ENCODE data around the gene GSTP1. TPM values are rescaled to one million over a fixed set of nuclear protein-coding genes. Genes with fewer than 3 reads are reported as not detected.

GSTP1 gene
- total and polyA plus RNA-seq, 2 of the 8 experiments (the other 6 are each of a cell fraction or from before 2014, with no cell fraction given) = 1,454 to 3,329 TPM

DNA sequence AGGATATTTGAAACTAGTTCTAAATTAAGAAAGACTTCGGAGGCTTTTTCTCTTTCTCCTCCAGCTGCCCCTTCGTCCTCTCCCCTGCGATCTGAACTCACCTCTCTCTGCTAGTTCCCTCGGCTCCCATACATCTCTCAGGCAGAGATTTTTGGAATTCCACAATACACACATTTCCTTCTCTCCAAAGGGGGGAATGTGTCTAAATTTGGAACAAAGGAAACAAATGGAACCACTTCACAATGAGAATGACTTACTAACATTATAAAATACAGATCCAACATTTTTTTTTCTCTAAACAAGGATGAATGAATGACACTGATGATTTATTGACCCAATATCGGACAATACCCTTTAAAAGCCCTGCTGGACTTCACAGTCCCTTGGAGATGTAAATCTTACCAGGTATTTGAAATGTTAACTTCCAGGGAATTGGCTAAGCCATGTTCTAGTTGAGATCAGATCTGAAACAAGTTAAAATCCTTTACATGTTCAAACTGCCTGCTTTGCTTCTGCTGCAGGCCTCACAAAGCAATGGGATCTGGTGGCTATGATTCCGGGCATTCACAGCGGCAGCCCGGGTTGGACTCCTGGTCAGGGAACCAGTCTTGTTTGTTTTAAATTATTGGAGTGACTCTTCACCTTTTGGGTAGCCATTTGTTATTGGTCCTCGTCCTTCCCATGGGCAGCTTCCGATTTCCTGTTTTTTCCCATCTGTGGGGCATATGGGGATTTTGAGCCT, 20.5 kb upstream of the GSTP1 start:
- Histone ChIP-seq H2BK120ac (replicated peaks; ENCODE audit: low read depth, low read length) (no peak overlapping the region), H2BK20ac (ENCODE audit: low read length) (no peak overlapping the region), H3K79me2 (ENCODE audit: control insufficient read depth in 1 of 2, insufficient read depth in 2 of 2, low read length in 2 of 2) (no peaks in the 10 kb centered on the region), H3K23me2 (ENCODE audit: low read depth, low read length) (no peaks in the 10 kb centered on the region), H4K20me1 (replicated peaks in 1 of 2; ENCODE audit: control insufficient read depth in 1 of 2, insufficient read depth in 2 of 2, low read length in 2 of 2) (no peaks in the 10 kb centered on the region), H3K9me3 (ENCODE audit: insufficient read depth in 2 of 2, low read depth in 1 of 2, low read length in 1 of 2) (no peaks in the 10 kb centered on the region), H3K23ac (ENCODE audit: insufficient read length) (no peak overlapping the region), H3K27ac (ENCODE audit: low read depth, low read length) (no peak overlapping the region), H2BK12ac (ENCODE audit: low read depth, low read length) (no peak overlapping the region), H3K4ac (replicated peaks; ENCODE audit: insufficient read length, low read depth, low read length) (no peak overlapping the region), H2AK5ac (ENCODE audit: low read depth, low read length) (no peak overlapping the region), H3K4me2 (ENCODE audit: insufficient read depth in 1 of 2, low read depth in 2 of 2, low read length in 2 of 2) (no peak overlapping the region), H2BK15ac (ENCODE audit: low read length) (no peak overlapping the region), H2BK5ac (ENCODE audit: low read depth, low read length) (no peak overlapping the region), H4K5ac (ENCODE audit: insufficient read length, low read depth, low read length) (no peak overlapping the region), H3K4me3 (ENCODE audit: extremely low read depth in 1 of 4, insufficient read depth in 2 of 4, low read depth in 3 of 4, low read length in 4 of 4) (no peak overlapping the region), H3K56ac (replicated peaks; ENCODE audit: insufficient read length, low read depth, low read length) (no peak overlapping the region), H4K8ac (ENCODE audit: extremely low read depth, insufficient read depth, low read length) (no peak overlapping the region), H3K36me3 (ENCODE audit: control insufficient read depth in 2 of 4, insufficient read depth in 4 of 4, low read length in 3 of 4) (no peaks in the 10 kb centered on the region), H3K9ac (replicated peaks in 1 of 4; ENCODE audit: extremely low read depth in 1 of 4, low read depth in 3 of 4, low read length in 3 of 4) (no peak overlapping the region), H2AFZ (ENCODE audit: low read length) (peak overlapping the region; percentile 5; the same call in 1 of the 2 replicates), H3K14ac (ENCODE audit: insufficient read length) (no peak overlapping the region), H3K4me1 (replicated peaks in 1 of 4; ENCODE audit: control insufficient read depth in 3 of 4, insufficient read depth in 4 of 4, low read length in 3 of 4) (peaks cover 0 to 4% (median 0%) of the 10 kb centered on the region in 4 experiments; a peak in 1 of 7 replicates), H3K79me1 (ENCODE audit: low read depth, low read length) (no peaks in the 10 kb centered on the region), H3K27me3 (replicated peaks in 1 of 4; ENCODE audit: control insufficient read depth in 3 of 4, extremely low read depth in 1 of 4, insufficient read depth in 3 of 4, low read length in 3 of 4) (no peaks in the 10 kb centered on the region; a peak in 1 of 7 replicates), H4K91ac (replicated peaks; ENCODE audit: insufficient read length, low read length) (no peak overlapping the region), H3K18ac (ENCODE audit: extremely low read depth, low read length) (no peak overlapping the region)
- TF ChIP-seq SAP30 (IDR thresholded peaks at IDR 0.05; ENCODE audit: insufficient read depth, insufficient replicate concordance, low read length) = no peak
- TF ChIP-seq POU5F1 (IDR thresholded peaks at IDR 0.05; ENCODE audit: low read depth, low read length) = no peak
- no peak for TF ChIP-seq POLR2AphosphoS5 (IDR thresholded peaks at IDR 0.05; ENCODE audit: low read depth, low read length)
- no peak for TF ChIP-seq SIN3A (conservative IDR thresholded peaks at IDR 0.05 in 1 of 2, IDR thresholded peaks at IDR 0.05 in 1 of 2; ENCODE audit: low read depth in 1 of 2, low read length in 2 of 2)
- TF ChIP-seq CTBP2 (IDR thresholded peaks at IDR 0.05; ENCODE audit: borderline replicate concordance, insufficient read depth, insufficient read length, low read length) = no peak
- no peak for TF ChIP-seq CBX5 (IDR thresholded peaks at IDR 0.05; ENCODE audit: low read depth, low read length)
- no peak for TF ChIP-seq GABPA (IDR thresholded peaks at IDR 0.05; ENCODE audit: borderline replicate concordance, insufficient read depth, low read length)
- no peak for TF ChIP-seq TCF12 (IDR thresholded peaks at IDR 0.05; ENCODE audit: low read depth, low read length)
- no peak for TF ChIP-seq CEBPB (IDR thresholded peaks at IDR 0.05; ENCODE audit: low read depth, low read length)
- DNase-seq (ENCODE audit: low read depth in 1 of 2, low spot score in 2 of 2) (no peak), FAIRE-seq (no peak)
- CTCF ChIA-PET (ENCODE audit: partially characterized antibody) = interaction anchor here (1.2 to 1.6 kb wide), 2 partner anchors 11 to 19 kb away, joined by 3 to 4 read pairs; no protein-coding TSS in a partner anchor
- WGBS, 2 experiments (ENCODE audit: extremely low coverage in 1 of 2, insufficient coverage in 1 of 2, insufficient read length in 1 of 2, insufficient replicate concordance in 2 of 2, low coverage in 1 of 2, low lambda C conversion rate in 2 of 2, missing lambda C conversion rate in 1 of 2) = 81% methylated on average over 10 of the region's 10 CpGs; no CpG with 5 or more reads in 1 of the 2 experiments
- POLR2A ChIA-PET (ENCODE audit: partially characterized antibody) = interaction anchor here (1.6 kb wide), 1 partner anchor 57 kb away, joined by 5 read pairs; no protein-coding TSS in a partner anchor
